GM19035 (cell line): ENCODE measurements around the gene HOOK2.
"Not testable (repeated sequence)": the region's sequence is repeated elsewhere in the genome, so short reads cannot be mapped to it uniquely, and the experiment has no call there.

Experiments
- ATAC-seq: cut with Tn5 transposase; IDR thresholded peaks from one replicate; pipeline ENCODE4 v1.9.1; 2021; ENCODE audit not compliant: unreplicated experiment

The HOOK2 gene

GRCh38 chr19:12756150-12756883, 19.0 kb downstream of the HOOK2 start:
- no peak for ATAC-seq

DNA sequence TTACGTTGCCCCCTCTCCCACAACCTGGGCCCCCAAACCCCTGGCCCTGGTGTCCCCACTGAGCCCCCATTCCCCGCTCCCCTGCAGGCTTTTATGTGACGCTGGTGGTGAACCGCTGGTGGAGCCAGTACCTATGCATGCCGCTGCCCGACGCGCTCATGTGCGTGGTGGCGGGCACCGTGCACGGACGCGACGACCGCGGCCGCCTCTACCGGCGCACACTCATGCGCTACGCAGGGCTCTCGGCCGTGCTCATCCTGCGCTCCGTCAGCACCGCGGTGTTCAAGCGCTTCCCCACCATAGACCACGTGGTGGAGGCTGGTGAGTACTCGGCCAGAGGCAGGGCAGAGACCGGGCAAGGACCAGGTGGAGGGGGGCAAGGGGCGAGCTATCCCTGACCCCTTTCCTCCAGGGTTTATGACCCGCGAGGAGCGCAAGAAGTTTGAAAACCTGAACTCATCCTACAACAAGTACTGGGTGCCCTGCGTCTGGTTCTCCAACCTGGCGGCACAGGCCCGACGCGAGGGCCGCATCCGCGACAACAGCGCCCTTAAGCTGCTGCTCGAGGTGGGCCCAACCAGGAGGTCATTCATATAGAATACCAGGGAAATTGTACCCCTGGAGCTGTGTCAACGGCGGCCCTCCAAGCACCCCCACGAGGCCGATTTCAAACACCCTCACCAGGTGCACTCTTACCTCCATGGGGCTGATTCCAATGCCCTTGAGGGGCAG, 20.7 kb downstream of the HOOK2 start:
- no peak for ATAC-seq

DNA sequence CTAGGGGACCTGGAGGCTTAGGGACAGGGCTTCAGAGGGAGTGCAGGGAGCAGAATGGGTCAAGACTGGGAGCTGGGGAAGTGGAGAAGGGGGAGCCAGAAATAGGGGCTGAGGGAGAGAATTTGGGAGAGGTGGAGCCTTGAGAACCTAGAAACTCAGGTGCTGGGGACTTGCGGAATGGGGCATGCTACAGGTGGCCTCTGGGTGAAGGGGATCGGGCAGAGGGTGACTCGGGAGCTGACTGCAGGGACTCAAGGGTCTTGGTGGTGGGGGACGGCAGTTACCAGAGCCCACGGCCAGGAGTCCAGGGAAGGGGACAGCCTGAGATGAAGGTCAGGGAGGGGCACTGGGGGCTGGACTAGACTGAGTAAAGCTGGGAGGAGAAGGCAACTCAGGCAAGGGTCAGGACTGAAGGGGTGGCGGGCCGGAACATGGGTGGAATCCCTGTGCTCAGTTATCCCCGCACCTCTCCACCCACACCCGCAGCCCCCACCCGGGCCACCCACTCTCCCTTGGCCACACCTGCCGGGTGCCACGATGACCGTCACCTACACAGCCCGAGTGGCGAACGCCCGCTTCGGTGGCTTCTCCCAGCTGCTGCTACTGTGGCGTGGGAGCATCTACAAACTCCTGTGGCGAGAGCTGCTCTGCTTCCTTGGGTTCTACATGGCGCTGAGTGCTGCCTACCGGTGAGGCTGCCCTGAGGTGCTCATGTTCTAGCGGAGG, 23.1 kb downstream of the HOOK2 start:
- ATAC-seq: no peak

DNA sequence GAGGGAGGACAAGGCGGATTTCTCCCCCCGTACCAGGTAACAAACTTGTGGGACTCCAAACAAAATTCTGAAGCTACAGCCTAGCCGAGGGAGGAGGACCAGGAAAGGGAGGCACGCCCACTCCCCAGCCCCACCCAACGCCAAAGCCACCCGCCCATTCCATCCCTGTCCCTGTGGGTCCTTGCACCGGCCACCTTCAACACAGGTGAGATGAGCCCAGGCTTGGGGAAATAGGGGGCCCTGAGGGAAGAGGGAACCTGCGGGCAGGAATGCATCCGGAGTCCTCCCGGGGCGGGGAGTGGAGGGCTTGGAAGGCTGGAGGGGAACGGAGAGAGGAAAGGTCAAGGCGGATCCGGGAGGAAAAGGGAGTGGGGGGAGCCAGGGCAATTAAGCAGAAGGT, 23.7 kb downstream of the HOOK2 start, which contains the start of gene BEST2:
Gene BEST2, plus strand, starts transcription at position 157 of the 400 bp plus-strand sequence. CDS start 802 bp downstream, outside the sequence.
- no peak for ATAC-seq

DNA sequence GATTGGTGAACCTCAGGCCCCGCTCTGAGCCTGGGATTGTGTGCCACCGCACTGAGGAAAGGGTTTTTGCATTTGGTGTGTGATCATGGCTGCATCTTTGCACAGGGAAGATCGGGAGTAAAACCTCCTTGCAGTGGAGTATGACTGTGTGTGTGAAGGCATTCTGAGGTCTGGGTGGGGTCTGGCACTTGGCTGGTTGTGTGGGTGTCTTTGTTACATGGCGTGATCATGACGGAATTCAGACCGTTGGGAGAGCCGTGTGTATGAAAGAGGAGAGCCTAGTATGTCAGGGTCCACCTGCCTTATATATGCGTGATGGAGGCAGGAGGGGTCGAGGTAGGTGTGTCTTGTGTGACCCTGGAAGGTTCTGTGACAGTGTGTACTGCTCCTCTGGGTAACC, 24.5 kb downstream of the HOOK2 start:
- ATAC-seq: no peak

DNA sequence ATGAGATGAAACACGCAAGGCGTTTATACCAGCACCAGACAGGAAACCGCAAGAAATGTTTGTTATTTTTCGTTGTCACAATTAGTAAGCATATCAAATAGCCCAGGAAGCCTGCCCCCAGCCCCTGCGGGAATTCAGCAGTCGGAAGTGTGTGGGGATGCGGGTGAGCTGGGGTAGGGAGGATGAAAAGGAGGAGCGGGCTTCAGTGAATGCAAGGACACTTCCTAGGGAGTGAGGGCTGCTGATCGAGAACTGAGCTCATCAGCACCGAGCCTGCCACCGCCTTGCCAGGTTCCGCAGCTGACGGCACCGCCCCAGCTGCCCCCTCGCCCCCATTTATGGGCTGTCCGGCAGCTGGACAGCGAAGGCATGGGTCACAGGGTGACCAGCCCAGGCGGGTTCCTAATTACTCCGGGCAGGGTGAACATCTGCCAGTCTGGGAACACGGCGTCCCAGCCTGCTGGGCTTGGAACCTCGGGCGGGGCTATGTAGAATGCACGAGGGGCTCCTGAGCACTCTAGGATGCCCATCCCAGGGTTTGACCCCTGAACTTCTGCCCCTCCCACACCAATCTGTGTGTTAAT, 25.3 kb downstream of the HOOK2 start:
- no peak for ATAC-seq

- ATAC-seq: no peak
These were observed 26.9 kb downstream of the HOOK2 start for GRCh38 chr19:12748489-12748888.

DNA sequence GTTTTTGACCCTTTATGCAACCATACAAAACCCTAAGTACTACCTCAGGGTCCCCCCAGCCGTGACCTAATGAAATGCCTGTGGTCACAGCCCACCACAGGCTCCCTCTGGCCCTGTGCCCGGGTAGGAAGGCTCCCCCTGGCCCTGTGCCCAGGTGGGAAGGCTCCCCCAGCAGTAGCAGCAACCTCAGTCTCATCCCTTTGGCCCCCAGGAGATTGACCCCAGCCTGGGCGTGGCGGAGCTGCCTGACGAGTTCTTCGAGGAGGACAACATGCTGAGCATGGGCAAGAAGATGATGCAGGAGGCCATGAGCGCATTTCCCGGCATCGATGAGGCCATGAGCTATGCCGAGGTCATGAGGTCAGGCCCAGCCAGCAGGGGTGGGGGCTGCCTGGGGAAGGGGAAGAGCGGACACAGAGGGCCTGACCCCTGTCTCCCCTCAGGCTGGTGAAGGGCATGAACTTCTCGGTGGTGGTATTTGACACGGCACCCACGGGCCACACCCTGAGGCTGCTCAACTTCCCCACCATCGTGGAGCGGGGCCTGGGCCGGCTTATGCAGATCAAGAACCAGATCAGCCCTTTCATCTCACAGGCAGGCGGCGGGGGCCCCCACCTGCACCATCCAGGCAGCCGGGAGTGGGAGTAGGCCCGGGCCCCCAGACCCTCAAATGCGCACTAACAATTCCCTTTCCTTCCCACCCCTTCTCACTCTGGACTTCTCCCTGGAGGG, 30.0 kb downstream of the HOOK2 start:
- no peak for ATAC-seq

DNA sequence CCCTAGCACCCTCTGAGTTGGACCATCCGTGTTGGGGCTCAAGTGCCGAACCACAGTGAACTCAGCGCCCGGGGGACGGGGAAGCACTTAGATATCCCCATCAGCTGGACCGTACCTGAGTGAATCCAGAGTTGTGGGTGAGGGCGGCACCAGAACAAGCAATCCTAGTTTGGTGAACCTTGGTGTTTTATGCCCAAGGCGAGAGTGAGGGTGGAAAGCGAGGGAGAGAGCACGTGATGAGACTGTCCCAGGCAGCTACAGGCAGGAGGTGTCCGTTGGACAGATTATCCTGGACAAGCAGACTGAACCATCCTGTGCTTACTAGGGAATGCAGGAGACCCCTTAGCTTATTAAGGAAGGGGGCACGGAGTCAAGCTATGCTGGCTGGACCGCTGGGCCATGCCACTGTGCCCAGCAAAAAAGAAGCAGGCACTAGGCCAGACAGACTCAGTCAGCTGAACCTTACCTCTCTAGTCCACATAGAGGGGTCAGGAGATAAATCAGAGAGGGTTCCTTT, 37.5 kb downstream of the HOOK2 start:
- ATAC-seq: no peak

DNA sequence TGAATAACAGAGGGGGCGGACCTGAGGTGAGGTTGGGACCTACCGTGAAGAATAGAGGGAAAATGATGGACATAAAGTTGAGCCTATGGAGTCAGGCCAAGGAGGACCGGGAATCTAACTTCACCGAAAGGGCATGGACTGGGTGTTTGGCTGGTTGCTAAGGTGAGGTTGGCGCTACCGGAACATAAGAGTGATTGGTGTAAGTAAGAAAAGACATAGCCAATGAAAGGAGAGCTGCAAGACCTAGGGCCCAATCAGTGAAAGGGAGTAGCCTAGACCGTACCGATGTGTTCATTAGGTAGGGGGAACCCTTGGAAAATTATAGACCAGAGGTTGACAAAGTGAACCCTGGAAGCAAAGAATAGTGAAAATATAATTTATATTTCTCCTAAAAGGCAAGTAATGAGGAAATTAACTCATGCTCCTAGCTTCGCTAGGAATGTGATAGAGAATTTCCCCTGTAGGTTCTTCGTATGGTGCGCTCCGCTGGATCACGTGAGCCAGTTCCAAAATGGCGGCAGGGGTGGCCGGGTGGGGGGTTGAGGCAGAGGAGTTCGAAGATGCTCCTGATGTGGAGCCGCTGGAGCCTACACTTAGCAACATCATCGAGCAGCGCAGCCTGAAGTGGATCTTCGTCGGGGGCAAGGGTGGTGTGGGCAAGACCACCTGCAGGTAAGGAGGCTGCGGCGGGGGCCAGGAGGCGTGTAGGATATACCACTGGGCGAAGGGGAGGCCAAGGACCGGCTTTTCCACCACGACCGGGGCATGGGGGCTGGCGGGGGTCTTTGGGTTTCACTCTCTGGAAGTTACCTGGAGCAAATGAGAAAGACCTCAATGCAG, 38.1 kb downstream of the HOOK2 start, which contains the start of gene GET3:
Gene GET3, plus strand, starts transcription at position 503 of the 840 bp plus-strand sequence. Its CDS starts 9 bp downstream, at position 512.
- ATAC-seq: peak; percentile 70

- no peak for ATAC-seq
These were observed 41.8 kb downstream of the HOOK2 start for GRCh38 chr19:12733369-12734214.

GRCh38 chr19:12731337-12731736, 44.0 kb downstream of the HOOK2 start:
- no peak for ATAC-seq

DNA sequence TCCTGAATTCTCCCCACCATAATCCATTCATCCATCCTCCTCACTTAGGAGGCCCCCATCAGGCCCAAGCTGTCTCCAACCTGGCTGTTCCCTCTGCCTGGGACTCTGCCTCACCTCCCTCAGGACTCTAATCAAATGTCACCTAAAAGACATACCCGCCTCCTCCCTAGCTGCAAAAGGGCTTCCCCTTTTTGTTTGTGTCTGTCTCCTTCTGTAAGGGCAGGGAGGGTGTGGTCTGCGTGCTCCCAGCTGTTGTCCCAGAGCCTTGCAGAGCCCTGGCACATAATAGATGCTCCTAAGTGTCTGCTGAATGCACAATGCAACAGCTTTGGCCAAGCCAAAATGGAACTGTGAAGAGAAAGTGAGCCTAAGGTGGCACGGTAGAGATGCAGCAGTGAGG, 45.3 kb downstream of the HOOK2 start:
- ATAC-seq: no peak

DNA sequence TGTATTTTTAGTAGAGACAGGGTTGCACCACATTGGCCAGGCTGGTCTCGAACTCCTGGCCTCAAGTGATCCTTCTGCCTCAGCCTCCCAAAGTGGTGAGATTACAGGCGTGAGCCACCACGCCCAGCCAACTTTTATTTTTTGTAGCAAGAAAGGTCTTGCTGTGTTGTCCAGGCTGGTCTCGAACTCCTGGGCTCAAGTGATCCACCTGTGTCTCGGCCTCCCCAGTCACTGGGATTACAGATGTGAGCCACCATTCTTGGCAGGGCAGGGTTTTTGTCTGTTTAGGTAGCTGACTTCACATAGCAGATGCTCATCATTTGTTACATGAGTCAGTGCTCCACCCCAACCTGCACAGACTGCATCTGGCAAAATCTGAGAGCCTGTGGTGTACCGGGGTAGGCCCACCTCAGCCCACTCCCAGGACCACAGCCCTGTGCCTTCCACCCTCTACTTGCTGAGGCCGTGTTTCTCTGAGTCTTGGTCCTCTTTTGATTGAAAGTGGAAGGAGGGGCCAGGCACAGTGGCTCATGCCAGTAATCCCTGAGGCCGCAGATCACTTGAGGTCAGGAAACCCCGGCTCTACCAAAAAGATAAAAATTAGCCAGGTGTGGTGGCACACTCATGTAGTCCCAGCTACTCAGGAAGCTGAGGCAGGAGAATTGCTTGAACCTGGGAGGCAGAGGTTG, 47.5 kb downstream of the HOOK2 start:
- no peak for ATAC-seq

DNA sequence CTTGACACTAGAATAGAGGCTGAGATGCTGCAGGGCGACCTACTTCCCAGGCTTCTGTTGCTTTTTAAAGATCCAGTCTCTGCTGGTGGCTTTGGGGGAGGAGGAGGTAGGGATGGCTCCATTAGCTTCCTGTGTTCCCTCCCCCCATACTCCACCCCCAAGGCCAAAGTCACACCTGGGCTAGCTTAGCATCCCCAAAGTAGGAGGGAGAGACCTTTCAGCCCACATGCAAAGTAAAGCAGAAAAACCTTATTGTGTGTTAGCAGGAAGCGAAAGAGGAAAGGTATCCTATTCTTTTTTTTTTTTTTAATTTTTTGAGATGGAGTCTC, 48.4 kb downstream of the HOOK2 start:
- no peak for ATAC-seq

GRCh38 chr19:12725612-12726011, 49.7 kb downstream of the HOOK2 start:
- not testable (repeated sequence) for ATAC-seq

DNA sequence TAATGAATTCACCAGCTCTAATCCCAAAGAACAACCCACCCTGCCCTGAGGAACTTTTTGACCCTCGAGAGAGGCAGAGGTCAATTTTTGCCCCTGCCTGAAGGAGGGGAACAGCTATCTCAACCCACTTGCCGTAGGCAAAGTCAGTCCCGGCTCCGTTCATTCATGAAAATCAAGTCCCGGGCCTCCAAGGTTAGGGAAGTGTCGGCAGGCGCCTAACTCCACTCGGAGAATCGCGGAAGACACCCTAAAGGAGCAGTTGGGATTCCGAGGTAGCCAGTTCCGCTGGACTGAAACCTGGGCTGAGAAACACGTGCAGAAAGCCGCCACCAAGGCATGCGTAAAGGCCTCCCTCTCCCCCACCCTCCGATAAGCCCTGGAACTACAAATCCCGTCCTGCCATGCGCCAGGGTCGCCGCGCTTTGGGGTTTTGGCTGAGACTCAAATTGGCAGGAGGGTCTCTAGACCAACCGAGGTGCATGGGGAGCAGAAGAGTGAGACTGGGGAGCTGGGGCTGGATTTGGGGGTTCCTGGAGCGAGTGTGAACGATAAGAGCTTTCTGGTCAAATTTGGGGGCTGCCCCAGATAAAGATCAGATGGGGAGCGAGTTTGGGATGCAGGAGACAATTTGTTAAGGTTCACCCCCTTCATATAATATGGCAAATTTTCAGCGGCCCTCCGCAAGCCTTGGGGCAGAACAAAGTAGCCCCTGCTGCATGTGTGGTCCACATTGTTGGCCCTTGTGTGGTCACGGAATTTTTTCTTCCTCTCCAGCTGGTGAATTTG, 51.5 kb downstream of the HOOK2 start, which contains the start of gene TNPO2:
Gene TNPO2, minus strand, starts transcription at position 292 of the 786 bp plus-strand sequence. CDS start 2,955 bp downstream, outside the sequence.
- ATAC-seq: no peak
